T-helper 22 cell (primary cell): Measurements from ENCODE around the gene ANKMY1.

ENCODE experiments used
- DNase-seq: peaks from one replicate; pipeline ENCODE4 v3.0.0-alpha.2; 2020; ENCODE audit warnings: low read depth

Gene ANKMY1

GRCh38 chr2:240472078-240472790 is 85.6 kb downstream of the ANKMY1 start:
- DNase-seq: no peak

GRCh38 chr2:240469740-240470139 is 88.0 kb downstream of the ANKMY1 start:
- no peak for DNase-seq

GRCh38 chr2:240469239-240469636 is 88.5 kb downstream of the ANKMY1 start:
- DNase-seq: no peak

GRCh38 chr2:240468303-240469238 is 89.2 kb downstream of the ANKMY1 start:
- DNase-seq: no peak

- DNase-seq: no peak
Observed at GRCh38 chr2:240467659-240468302, 90.0 kb downstream of the ANKMY1 start.

GRCh38 chr2:240467149-240467642 is 90.6 kb downstream of the ANKMY1 start:
- no peak for DNase-seq

- DNase-seq: no peak
Observed at GRCh38 chr2:240466579-240467148, 91.1 kb downstream of the ANKMY1 start.

GRCh38 chr2:240465765-240466578 is 91.8 kb downstream of the ANKMY1 start:
- no peak for DNase-seq

- DNase-seq: no peak
Observed at GRCh38 chr2:240465268-240465764, 92.5 kb downstream of the ANKMY1 start.

GRCh38 chr2:240464514-240465241 is 93.1 kb downstream of the ANKMY1 start:
- DNase-seq: no peak

GRCh38 chr2:240463866-240464481 is 93.8 kb downstream of the ANKMY1 start:
- no peak for DNase-seq

- DNase-seq: no peak
Observed at GRCh38 chr2:240463274-240463865, 94.4 kb downstream of the ANKMY1 start.

GRCh38 chr2:240462707-240463273 is 95.0 kb downstream of the ANKMY1 start:
- DNase-seq: no peak

- DNase-seq: no peak
Observed at GRCh38 chr2:240462073-240462706, 95.6 kb downstream of the ANKMY1 start.

- DNase-seq: no peak
Observed at GRCh38 chr2:240461471-240462072, 96.2 kb downstream of the ANKMY1 start.

- no peak for DNase-seq
Observed at GRCh38 chr2:240460781-240461431, 96.9 kb downstream of the ANKMY1 start.

GRCh38 chr2:240460253-240460711 is 97.5 kb downstream of the ANKMY1 start:
- no peak for DNase-seq
